B cell (primary cell): Measurements from ENCODE around the gene C1orf115. TPM values are rescaled to one million over a fixed set of nuclear protein-coding genes. Genes with fewer than 3 reads are reported as not detected.

ENCODE experiments used
- ATAC-seq: fragments of 200-7000 bp; cut with Tn5 transposase; one replicate; pipeline ENCODE4 v1.10.0; 2021; ENCODE audit warnings: low read depth, mild to moderate bottlenecking, moderate number of reproducible peaks, moderate library complexity
- CTCF ChIA-PET: fragments of 350-600 bp; sonication (Branson Sonifier 250); formaldehyde crosslinking; loops from one replicate; lab custom pipeline; 2021; ENCODE audit warnings: antibody characterized with exemption, inconsistent platforms; lab: Charles Lee
- POLR2A ChIA-PET: fragments of 350-600 bp; sonication (Branson Sonifier 250); formaldehyde crosslinking; loops from one replicate; lab custom pipeline; 2021; ENCODE audit warnings: antibody characterized with exemption; lab: Charles Lee
- DNase-seq: peaks from one replicate; pipeline ENCODE4 v3.0.0; 2013
- H2AFZ ChIP-seq: 2 replicates; pipeline ENCODE4 v1.6.1; 2012; ENCODE audit warnings: mild to moderate bottlenecking, low read depth, low read length; ENCODE audit not compliant: insufficient read depth, poor library complexity, severe bottlenecking
- H3K27ac ChIP-seq, 2 donors: 1 replicate in 1 of 2; 2 replicates in 1 of 2; pipeline ENCODE4 v1.5.1; 2012 to 2013; ENCODE audit warnings: low read length in 2 of 2, mild to moderate bottlenecking in 2 of 2, moderate library complexity in 1 of 2
- H3K27me3 ChIP-seq, 4 experiments: fragments of 200-600 bp in 1 of 4; sonication (generic) in 1 of 4; replicated peaks in 1 of 4; 1 replicate in 2 of 4; 2 replicates in 2 of 4; pipeline versions ENCODE4 v1.6.1 to v1.7.0; 2013 to 2016; ENCODE audit warnings: low read length in 3 of 4, mild to moderate bottlenecking in 2 of 4, mixed read lengths in 1 of 4, moderate library complexity in 1 of 4; ENCODE audit not compliant: insufficient read depth in 4 of 4, control insufficient read depth in 3 of 4; ENCODE audit errors: control extremely low read depth in 1 of 4
- H3K36me3 ChIP-seq, 2 experiments: replicated peaks in 1 of 2; 1 replicate in 1 of 2; 2 replicates in 1 of 2; pipeline versions ENCODE4 v1.6.1 to v1.7.1; 2013; ENCODE audit warnings: low read length in 1 of 2; ENCODE audit not compliant: insufficient read depth in 2 of 2, control insufficient read depth in 1 of 2; ENCODE audit errors: control extremely low read depth in 1 of 2, extremely low read depth in 1 of 2
- H3K4me1 ChIP-seq, 2 donors: fragments of 200-600 bp in 1 of 2; sonication (generic) in 1 of 2; 1 replicate in 1 of 2; 2 replicates in 1 of 2; pipeline versions ENCODE4 v1.5.1 to v1.6.1; 2013 to 2017; ENCODE audit warnings: low read length in 2 of 2; ENCODE audit not compliant: control insufficient read depth in 2 of 2, insufficient read depth in 2 of 2
- H3K4me2 ChIP-seq: replicated peaks from 2 replicates; pipeline ENCODE3; 2012; ENCODE audit warnings: mild to moderate bottlenecking, low read depth, low read length; ENCODE audit not compliant: poor library complexity, severe bottlenecking
- H3K4me3 ChIP-seq, 5 experiments: fragments of 200-600 bp in 1 of 5; sonication (generic) in 1 of 5; 1 replicate in 3 of 5; 2 replicates in 2 of 5; pipeline versions ENCODE4 v1.5.1 to v1.7.0; 2011 to 2016; ENCODE audit warnings: low read length in 4 of 5, mild to moderate bottlenecking in 4 of 5, low read depth in 2 of 5, control low read depth in 1 of 5, moderate library complexity in 1 of 5; ENCODE audit not compliant: insufficient read depth in 1 of 5; ENCODE audit errors: control extremely low read depth in 1 of 5, extremely low read depth in 1 of 5
- H3K79me2 ChIP-seq: fragments of 200-600 bp; sonication (generic); one replicate; pipeline ENCODE4 v1.6.0; 2016; ENCODE audit warnings: low read length; ENCODE audit not compliant: control insufficient read depth, insufficient read depth
- H3K9ac ChIP-seq: fragments of 200-600 bp; sonication (generic); 2 replicates; pipeline ENCODE4 v1.6.1; 2017; ENCODE audit warnings: mild to moderate bottlenecking, low read length, moderate library complexity
- H3K9me3 ChIP-seq, 3 donors: one replicate each; pipeline versions ENCODE4 v1.6.1 to v1.7.1; 2013; ENCODE audit warnings: low read length in 2 of 3; ENCODE audit not compliant: control insufficient read depth in 2 of 3, insufficient read depth in 1 of 3; ENCODE audit errors: control extremely low read depth in 1 of 3
- H4K20me1 ChIP-seq: 2 replicates; pipeline ENCODE4 v1.6.0; 2012; ENCODE audit warnings: mild to moderate bottlenecking, low read length; ENCODE audit not compliant: insufficient read depth, control insufficient read depth, poor library complexity, severe bottlenecking
- H3K27ac Mint-ChIP-seq: one replicate; pipeline ENCODE4 v1.8.0; 2021; ENCODE audit warnings: mixed read lengths
- H3K27me3 Mint-ChIP-seq: one replicate; pipeline ENCODE4 v1.8.0; 2021; ENCODE audit warnings: mixed read lengths
- H3K4me1 Mint-ChIP-seq: one replicate; pipeline ENCODE4 v1.8.0; 2021; ENCODE audit warnings: mixed read lengths
- H3K4me3 Mint-ChIP-seq: one replicate; pipeline ENCODE4 v1.8.0; 2021; ENCODE audit warnings: mixed read lengths
- H3K9me3 Mint-ChIP-seq: one replicate; pipeline ENCODE4 v1.8.0; 2022; ENCODE audit warnings: mixed read lengths; ENCODE audit not compliant: insufficient read depth
- CTCF ChIP-seq: fragments of 200-600 bp; IDR thresholded peaks from one replicate; pipeline ENCODE4 v1.8.0; 2022; ENCODE audit warnings: antibody characterized with exemption, mild to moderate bottlenecking
- EZH2 ChIP-seq: IDR thresholded peaks from 2 replicates; pipeline ENCODE4 v1.6.1; 2012; ENCODE audit warnings: borderline replicate concordance, low read depth, mild to moderate bottlenecking, moderate library complexity, low read length; ENCODE audit not compliant: insufficient read depth, poor library complexity, severe bottlenecking
- WGBS: methylation state at CpG from one replicate; pipeline ENCODE4 v1.1.5; 2013; ENCODE audit warnings: missing lambda C conversion rate; ENCODE audit not compliant: insufficient coverage; 5-methylcytosine and 5-hydroxymethylcytosine counted together
- intact Hi-C: fragments of 100-400 bp; cut with micrococcal nuclease; formaldehyde crosslinking; loops from one replicate; pipeline ENCODE4 v1.10.0; 2022
- polyA plus RNA-seq: library from polyadenylated mRNA; depleted of rRNA; stranded (reverse); fragments of >200 nt; gene quantifications from 2 replicates; pipeline ENCODE4 v1.2.3, GENCODE V29; 2012
- total RNA-seq, 2 donors: library from RNA; stranded (reverse); fragments of 120-200 nt in 1 of 2; gene quantifications; 1 replicate in 1 of 2; 2 replicates in 1 of 2; pipeline versions ENCODE4 v1.2.3 to v1.2.4, GENCODE V29; 2013 to 2022

The C1orf115 gene
- total and polyA plus RNA-seq, 2 donors (not counting 1 experiment from before 2014, with no cell fraction given) = 6.4 to 19.5 TPM

DNA sequence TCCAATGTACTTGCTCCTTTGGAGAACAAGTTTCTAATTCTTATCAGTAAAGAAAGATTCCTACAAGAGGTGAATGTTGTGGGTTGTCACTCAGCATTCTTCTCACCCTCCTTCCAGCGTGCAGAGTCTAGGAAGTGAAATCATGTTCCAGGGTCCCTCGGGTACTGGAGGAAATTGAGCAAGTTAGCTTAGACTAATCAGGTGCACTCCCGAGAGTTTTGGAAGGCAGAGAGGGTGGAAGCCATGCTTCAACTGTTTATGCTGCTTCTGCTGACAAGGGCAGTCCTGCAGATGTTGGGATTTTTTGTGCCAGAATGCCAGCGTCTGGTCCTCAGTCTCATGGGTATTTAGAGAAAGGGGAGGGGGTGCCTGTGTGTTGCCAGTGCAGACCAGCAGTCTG lies 5.3 kb upstream of the C1orf115 start:
- CTCF ChIA-PET = interaction anchor here (0.9 to 4.2 kb wide), 3 partner anchors 48 to 91 kb away, joined by 3 to 22 read pairs (median 15); no protein-coding TSS in a partner anchor
- H3K9ac ChIP-seq = no peak overlapping the region
- Mint-ChIP-seq H3K27ac (no peak overlapping the region), H3K27me3 (peaks cover 6% of the 10 kb centered on the region), H3K4me3 (no peak overlapping the region), H3K4me1 (peaks cover 6% of the 10 kb centered on the region), H3K9me3 (no peaks in the 10 kb centered on the region)
- no peak overlapping the region for H2AFZ ChIP-seq
- no peaks in the 10 kb centered on the region for H3K36me3 ChIP-seq
- DNase-seq = no peak
- H3K4me1 ChIP-seq = peaks cover 6% of the 10 kb centered on the region in 2 donors
- H3K79me2 ChIP-seq = no peaks in the 10 kb centered on the region
- ATAC-seq = no peak
- no peaks in the 10 kb centered on the region for H4K20me1 ChIP-seq
- no peaks in the 10 kb centered on the region for H3K9me3 ChIP-seq
- H3K4me2 ChIP-seq = no peak overlapping the region
- intact Hi-C loops = no loop called here
- H3K4me3 ChIP-seq = no peak overlapping the region
- no peaks in the 10 kb centered on the region for H3K27me3 ChIP-seq
- H3K27ac ChIP-seq = no peak overlapping the region
- WGBS = 72% methylated on average over 3 of the region's 4 CpGs
- no peak for TF ChIP-seq EZH2
- no peak for TF ChIP-seq CTCF
- POLR2A ChIA-PET = no interaction called here

DNA sequence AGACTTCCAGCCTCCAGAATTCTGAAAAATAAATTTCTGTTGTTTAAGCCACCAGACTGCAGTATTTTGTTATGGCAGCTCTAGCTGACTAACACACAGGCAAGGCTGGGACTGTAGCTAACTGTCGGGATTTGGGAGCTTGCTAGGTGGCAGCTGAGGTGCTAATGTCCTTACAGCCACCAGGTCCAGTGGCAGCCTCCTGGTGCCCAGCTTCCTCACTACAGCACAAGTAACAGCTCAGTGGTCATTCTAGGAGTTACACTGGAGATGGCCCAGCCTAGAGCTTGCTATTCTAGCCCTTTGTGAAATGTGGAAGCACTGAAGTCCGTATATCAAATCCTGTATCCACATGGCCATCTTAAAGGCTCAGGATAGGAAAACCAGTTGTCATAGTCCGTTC lies 4.3 kb upstream of the C1orf115 start:
- Mint-ChIP-seq H3K4me3 (no peak overlapping the region), H3K4me1 (peaks cover 6% of the 10 kb centered on the region), H3K27ac (no peak overlapping the region), H3K27me3 (peaks cover 3% of the 10 kb centered on the region), H3K9me3 (no peaks in the 10 kb centered on the region)
- 100% methylated on average over 1 of the region's 3 CpGs for WGBS
- peaks cover 0 to 4% (median 0%) of the 10 kb centered on the region in 4 experiments for H3K27me3 ChIP-seq
- no peak overlapping the region for H3K9ac ChIP-seq
- no peaks in the 10 kb centered on the region for H3K36me3 ChIP-seq
- no peaks in the 10 kb centered on the region for H4K20me1 ChIP-seq
- DNase-seq (no peak), ATAC-seq (no peak)
- no peak overlapping the region for H3K27ac ChIP-seq
- no peak overlapping the region for H3K4me2 ChIP-seq
- TF ChIP-seq EZH2 (no peak), CTCF (no peak)
- ChIA-PET POLR2A (no interaction called here), CTCF (interaction anchor here (3.1 to 4.2 kb wide), 2 partner anchors 47 to 90 kb away, joined by 15 to 22 read pairs; no protein-coding TSS in a partner anchor)
- H2AFZ ChIP-seq = no peak overlapping the region
- H3K4me1 ChIP-seq = peaks cover 11% of the 10 kb centered on the region in 2 donors
- H3K79me2 ChIP-seq = no peaks in the 10 kb centered on the region
- intact Hi-C loops = no loop called here
- no peak overlapping the region for H3K4me3 ChIP-seq
- H3K9me3 ChIP-seq = no peaks in the 10 kb centered on the region
